Left forelimb (tissue), 1 donor: ENCODE measurements around the gene NEK11.
"Not testable (repeated sequence)": the region's sequence is repeated elsewhere in the genome, so short reads cannot be mapped to it uniquely, and the experiment has no call there.

Experiments used
- DNase-seq: peaks from one replicate; pipeline ENCODE4 v3.0.0-alpha.2; 2018; ENCODE audit warnings: low spot score

The NEK11 gene

DNA sequence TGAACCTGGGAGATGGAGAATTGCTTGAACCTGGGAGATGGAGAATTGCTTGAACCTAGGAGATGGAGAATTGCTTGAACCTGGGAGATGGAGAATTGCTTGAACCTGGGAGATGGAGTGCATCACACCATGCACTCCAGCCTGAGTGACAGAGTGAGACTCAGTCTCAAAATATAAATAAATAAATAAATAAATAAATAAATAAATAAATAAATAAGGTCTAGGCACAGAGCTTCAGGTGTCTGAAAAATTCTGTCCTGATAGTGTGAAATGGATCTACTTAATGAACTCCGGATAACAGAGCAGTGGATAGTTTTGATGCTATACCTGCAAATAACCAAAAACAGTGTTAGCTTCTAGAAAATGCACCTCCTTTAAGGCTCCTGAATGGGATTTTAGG lies 330.6 kb downstream of the NEK11 start:
- no peak for DNase-seq

DNA sequence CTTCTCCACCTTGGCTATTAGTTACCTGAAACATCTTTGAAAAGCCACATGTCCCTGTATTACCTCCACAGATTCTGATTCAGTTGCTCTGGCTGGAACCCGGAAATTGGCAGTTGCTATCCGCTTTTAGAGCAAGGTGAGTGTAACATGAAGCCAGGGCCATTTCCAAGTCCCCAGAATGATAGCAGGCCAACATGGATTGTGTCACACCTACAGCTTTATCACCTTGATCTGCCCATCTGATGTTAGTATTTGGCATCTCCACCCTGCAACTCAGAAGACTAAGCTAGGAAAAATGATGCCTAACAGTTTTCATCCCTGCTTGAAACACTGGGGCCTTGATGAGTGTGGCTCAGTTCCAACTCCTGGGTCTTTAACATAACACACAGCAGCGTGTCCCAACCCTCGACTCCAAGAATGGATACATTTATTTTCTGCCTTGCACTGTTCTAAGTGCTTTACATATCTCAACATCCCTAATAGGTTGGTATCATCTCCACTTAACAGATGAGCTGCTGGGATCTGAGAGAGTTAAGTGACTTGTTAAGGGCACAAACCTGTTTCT lies 333.6 kb downstream of the NEK11 start:
- DNase-seq, result no peak

DNA sequence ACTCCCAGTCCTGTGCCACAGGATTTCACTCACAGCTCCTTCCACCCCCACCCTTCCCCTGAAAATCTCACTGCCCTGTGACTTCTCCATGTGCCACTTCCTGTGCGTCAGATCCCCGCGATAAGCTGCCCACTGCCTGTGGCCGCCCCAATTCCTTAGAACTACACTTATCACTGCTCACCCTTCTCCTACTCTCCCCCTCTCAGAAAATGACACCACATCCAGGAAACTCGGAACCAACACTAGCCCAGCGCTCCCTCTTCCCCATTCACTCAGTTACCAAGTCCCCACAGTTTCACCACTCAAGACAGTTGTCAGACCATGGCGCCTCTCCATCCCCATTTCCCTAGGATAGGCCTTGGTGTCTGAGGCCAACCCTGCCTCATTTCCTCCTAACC lies 334.4 kb downstream of the NEK11 start:
- not testable (repeated sequence) for DNase-seq

DNA sequence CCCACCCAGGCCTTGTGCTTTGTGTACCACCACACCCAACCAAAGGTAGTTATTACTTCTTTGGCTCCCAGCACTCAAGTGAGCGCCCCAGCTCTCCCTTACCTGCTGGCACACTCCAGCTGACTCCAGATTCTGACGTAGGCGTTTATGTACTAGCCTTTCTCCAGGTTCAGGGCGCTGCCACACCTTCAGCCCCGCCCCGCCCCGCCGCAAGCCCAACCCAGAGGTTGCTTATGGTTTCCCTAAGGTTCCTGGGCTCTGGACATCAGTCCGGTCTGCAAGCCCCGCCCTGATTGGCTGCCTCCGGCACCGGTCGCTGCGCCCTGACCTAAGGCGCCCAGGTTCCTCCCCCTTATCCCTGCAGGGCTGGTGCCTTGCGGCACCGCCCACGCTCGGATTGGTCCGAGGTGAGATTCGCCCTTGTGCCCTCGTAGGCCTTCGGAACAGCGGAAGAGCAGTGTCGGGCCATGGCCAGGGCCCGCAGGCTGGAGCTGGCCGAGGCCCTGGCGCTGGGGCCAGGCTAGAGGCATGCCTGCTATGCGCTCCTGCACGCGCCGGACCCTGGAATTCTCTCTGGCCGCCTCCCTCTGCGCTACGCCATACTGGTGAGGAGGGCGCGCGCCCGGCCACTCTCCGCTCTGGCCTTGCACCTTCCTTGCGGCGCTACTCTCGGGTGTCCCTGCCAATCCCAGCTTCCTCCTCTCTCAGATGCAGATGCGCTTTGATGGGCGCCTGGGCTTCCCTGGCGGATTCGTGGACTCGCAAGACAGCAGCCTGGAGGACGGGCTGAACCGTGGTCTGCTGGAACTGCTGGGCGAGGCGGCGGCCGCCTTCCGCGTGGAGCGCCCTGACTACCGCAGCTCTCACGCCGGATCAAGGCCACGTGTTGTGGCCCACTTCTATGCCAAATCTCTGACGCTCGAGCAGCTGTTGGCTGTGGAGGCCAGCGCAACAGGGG lies 335.1 kb downstream of the NEK11 start:
- peak; percentile 72 for DNase-seq

DNA sequence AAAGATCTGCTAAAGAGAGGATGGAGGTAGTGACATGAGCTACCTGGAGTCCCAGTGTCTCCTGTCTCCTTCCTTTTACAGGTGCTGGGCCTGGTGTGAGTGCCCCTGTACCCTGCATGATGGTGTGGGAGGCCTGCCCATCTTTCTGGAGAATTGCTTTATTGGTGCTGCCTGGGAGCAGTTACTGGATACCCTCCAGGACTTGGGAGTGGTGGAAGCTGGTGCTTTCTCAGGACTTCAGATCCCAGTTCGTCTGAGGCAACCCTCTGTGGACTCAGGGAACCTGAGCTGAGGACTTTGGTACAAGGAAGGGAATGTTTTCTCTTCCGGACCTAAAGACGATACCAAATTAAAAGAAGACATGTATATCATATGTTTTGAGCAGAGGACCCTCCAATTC lies 336.6 kb downstream of the NEK11 start:
- DNase-seq, result no peak

DNA sequence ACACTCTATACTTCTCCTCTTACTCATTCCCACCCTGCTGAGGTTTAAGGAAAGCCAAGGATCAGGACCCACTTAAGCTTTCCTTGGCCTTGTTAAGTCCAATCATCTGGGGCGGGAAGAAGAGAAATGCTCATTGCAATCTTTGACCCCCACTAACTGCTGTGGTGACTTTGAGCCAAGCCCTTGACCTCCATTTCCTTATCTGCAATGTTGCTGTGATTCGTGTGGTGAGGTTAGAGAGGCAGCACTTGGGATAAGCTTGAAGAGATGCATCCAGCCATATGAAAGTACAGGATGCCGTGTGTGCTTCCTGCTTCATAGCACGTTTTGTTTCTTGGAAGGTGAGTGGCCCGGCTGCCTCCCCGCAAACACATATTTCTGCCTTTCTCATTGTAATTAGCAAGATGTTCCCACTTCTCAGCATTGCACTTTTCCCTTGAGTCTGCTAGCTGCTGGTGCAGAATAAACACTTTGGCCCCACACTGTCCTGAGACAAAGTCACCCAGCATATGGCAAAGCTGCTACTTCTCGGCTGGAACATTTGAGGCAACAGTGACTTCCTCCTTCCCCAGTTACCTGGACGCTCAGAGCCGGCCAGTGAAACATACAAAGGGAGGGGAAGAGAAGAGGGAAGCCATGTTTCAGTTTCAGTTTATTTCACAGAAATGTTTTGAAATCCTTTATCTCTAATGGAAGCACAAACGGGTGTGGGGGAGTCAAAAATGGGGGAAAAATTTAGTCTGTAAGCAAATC lies 344.4 kb downstream of the NEK11 start:
- DNase-seq, result no peak

DNA sequence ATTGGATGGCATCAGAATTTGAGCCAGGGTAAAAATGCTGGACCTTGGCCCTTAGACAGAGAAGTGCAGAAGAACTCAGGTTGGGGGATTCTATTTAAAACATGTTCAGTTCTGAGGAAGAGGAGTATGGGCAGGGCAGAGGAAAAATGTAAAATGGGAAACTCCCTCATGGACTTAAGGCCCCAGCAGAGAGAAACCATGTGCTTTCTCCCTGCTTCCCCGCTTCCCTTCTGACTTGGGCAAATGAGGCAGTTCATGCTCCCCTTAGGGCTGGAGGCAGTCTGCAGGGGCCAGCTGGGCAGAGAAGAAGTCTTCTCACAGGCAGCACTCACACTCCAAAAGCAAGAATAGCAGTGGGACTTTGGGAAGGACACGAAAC lies 345.0 kb downstream of the NEK11 start:
- no peak for DNase-seq

DNA sequence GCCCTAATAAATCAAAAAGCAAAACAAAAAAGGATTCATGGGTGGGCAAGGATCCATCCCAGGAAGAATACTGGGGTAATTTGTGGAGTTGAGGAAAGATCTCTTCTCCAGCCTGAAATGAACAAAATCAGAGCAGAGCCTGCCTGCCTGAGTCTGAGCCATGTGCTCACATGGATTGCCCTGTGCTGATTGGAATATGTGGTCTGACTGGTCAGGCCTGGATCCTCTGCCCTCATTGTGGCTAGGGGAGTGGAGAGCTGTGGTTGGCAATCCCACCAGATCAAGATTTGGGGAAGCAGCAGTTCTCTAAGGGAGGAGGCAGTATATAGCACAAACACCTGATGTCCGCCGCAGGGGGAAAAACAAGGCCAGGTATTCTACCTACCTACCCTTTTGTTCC lies 348.1 kb downstream of the NEK11 start:
- no peak for DNase-seq

DNA sequence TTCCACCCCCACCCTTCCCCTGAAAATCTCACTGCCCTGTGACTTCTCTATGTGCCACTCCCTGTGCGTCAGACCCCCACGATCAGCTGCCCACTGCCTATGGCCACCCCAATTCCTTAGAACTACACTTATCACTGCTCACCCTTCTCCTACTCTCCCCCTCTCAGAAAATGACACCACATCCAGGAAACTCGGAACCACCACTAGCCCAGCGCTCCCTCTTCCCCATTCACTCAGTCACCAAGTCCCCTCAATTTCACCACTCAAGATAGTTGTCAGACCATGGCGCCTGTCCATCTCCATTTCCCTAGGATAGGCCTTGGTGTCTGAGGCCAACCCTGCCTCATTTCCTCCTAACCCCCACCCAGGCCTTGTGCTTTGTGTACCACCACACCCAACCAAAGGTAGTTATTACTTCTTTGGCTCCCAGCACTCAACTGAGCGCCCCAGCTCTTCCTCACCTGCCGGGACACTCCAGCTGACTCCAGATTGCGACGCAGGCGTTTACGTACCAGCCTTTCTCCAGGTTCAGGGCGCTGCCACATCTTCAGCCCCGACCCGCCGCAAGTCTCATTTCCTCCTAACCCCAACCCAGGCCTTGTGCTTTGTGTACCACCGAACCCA lies 354.3 kb downstream of the NEK11 start:
- not testable (repeated sequence) for DNase-seq

DNA sequence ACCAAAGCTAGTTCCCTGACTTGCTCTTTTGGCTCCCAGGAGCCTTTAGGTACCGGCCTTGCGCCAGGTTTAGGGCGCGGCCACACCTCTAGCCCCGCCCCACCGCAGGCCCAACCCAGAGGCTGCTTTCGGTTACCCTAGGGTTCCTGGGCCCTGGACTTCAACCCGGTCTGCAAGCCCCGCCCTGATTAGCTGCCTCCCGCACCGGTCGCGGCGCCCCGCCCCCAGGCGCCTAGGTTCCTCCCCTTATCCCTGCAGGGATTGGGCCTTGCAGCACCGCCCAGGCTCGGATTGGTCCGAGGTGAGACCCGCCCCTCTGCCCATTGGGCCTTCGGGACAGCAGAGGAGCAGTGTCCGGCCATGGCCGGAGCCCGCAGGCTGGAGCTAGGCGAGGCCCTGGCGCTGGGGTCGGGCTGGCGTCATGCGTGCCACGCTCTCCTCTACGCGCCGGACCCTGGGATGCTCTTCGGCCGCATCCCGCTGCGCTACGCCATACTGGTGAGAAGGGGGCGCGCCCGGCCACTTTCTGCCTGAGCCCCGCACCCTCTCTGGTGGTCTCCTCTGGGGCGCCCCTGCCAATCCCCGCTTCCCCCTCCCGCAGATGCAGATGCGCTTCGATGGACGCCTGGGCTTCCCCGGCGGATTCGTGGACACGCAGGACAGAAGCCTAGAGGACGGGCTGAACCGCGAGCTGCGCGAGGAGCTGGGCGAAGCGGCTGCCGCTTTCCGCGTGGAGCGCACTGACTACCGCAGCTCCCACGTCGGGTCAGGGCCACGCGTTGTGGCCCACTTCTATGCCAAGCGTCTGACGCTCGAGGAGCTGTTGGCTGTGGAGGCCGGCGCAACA lies 355.0 kb downstream of the NEK11 start, which contains the start of gene NUDT16:
Gene NUDT16 (plus strand): TSS at position 330 of the 847 bp plus-strand sequence. CDS start 31 bp downstream, at position 361.
- DNase-seq, result peak; percentile 98

DNA sequence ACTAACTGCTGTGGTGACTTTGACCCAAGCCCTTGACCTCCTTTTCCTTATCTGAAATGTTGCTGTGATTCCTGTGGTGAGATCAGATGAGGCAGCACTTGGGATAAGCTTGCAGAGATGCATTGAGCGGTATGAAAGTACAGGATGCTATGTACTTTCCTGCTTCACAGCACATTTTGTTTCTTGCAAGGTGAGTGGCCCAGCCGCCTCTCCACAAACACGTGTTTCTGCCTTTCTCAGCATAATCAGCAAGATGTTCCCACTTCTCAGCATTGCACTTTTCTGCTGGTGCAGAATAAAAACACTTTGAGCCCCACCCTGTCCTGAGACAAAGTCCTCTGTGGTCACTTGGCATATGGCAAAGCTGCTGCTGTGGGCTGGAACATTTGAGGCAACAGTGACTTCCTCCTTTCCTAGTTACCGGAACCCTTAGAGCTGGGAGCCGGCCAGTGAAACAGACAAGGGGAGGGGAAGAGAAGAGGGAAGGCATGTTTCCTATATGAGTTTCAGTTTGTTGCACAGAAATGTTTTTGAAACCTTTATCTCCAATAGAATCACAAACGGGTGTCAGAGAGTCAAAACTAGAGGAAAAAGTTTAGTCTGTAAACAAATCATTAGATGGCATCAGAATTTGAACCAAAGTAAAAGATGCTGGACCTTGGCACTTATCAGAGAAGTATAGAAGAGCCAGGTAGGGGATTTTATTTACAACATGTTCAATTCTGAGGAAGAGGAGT lies 359.9 kb downstream of the NEK11 start:
- no peak for DNase-seq

DNA sequence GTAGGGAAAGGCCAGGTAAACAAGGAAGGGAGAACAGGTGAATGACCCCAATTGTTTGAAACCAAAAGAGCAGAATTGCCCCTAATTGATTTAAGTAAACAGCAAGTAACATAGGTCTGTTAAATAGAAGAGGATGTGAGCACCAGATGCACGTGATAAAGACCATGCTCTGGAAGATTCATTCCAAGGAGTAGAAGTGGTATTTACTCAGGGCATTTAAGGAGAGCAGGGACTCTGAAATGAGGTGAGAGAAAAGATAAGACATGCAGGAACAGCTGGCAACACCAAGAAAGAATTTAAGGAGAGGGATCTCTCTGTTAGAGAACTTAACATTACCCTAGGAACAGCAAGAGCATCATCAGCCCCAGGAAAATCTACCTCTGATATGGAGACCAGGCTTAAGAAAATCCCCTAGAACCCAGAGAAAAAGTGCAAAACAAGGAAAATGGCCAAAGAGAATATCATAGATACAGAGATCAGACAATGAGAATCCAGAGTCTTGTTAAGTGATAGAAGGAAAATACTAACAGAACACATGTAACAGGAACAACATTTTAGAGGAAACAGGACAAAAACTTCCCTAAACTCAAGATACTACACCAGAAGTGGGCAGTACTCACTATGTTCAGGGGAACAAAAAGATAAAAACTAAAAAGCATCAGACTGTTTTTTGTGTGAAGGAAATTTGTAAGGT lies 361.3 kb downstream of the NEK11 start:
- no peak for DNase-seq

DNA sequence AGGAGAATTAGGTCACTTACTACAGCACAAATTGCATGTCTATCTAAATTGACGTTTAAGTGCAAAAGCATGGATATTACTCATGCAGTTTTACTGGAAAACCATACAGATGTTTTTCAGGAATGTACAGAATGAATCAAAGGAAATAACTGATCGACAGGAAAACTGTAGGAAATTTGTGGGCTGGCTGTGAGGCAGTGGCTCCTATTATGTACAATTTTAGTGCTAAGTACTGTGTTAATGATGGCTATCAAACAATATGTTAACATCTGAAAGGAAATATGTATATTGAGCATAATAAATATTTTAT lies 361.8 kb downstream of the NEK11 start:
- no peak for DNase-seq

DNA sequence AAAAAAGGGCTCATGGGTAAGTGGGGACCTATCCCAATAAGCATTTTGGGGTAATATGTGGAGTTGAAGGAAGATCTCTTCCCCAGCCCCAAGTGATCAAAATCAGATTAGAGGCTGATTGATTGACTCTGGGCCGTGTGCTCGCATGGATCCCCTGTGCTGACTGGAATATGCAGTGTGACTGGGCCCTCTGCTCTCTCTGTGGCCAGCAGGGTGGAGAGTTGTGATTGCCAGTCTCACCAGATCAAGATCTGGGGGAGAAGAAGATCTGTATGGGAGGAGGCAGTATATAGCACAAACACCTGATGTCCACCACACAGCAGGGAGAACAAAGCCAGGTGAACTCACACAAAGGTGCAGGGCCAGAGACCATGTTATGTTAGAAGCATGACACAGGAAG lies 363.7 kb downstream of the NEK11 start:
- no peak for DNase-seq

DNA sequence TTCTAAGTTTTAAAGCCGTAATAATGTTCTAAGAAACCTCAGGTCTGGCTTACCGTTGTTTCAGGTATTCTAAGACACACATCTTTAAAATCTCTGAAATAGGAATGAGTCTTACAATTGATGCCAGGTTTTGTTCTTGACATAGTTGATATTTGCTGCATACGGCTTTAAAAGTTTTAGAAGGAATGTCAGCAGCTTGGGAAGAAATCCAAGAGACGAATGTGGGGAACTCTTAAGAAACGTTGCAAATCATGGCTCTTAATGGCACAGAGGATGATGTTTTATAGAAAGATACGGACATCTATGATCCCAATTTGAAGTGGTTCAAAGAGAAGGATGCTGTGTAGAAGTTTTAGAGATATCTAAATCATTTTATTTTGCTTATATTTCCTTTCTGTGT lies 366.4 kb downstream of the NEK11 start:
- no peak for DNase-seq

DNA sequence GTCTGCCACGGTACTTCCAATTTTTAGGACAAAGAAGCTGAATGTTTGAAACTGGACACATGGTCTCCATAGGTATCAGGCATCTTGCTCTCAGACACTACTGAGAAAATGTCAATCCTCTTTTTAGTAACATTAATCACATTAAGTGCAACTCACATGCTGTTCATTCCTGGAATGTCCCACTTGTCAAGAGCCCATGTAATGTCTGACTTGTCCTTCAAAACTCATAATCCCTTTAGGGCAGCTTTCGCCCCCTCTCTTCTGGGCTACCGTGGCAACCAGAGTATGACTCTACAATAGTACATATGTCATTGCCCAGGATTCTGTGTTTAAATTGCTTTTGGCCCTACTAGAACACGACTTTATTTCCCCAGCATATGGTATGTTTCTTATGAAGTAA lies 367.2 kb downstream of the NEK11 start:
- no peak for DNase-seq

DNA sequence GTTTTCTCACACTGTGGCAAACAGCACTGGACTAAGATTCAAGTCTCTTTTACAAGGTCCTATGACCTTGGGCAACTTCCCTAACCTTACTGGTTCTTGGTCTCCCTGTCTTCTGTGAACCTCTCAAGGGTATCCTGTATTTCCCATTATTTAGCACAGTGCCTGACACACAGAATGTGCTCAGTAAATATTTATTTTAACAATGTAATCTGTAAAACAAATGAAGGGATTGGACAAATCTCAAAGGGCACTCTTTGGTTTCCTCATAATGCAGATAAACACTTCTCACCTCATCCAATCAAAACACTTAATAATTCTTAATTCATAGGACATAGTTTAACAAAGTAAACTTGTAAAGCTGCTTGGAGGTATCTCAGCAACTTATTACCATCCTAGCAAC lies 367.7 kb downstream of the NEK11 start:
- DNase-seq, result no peak

DNA sequence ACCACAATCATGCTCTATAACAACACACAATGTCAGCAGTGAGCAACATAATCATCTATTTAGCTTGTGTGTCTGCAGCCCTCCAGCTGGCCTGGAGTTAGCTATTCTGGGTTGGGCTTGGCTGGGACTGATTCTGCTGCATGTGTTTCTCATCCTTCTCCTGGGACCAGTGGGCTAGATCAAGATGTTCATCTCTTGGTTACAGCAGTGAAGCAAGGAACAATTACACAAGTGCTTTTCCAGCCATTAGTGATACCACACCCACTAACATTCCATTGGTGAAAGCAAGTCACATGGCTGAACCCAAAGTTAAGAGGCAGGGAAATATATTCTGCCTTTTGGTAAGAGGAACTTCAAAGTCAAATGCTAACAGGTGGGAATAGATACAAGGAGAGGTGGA lies 369.5 kb downstream of the NEK11 start:
- no peak for DNase-seq

DNA sequence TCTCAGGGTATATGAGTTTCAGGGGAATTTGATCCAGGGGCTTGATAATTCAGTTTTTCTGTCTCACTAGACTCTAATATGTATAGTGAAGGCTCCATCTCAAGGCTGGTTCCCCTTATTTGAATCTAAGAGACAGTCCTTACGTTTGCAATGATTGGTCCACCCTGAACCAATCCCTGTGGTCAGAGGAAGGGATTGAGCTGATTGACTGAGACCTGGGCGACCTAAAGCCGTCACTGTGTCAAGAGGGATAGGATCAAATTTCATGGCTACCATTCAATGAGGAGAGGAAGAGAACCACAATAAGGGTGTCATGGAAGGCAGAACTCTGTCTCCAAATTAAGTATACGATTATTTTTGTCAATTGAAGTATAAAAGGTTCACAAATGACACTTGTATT lies 371.2 kb downstream of the NEK11 start:
- no peak for DNase-seq
